NCI-H1092 (cell line): ENCODE data around the gene DBF4B.

Experiments
- DNase-seq: peaks from one replicate; lab custom pipeline; 2025; lab: John Stamatoyannopoulos, UW

Gene DBF4B

GRCh38 chr17:44759916-44760243 is 51.4 kb downstream of the DBF4B start:
- DNase-seq: no peak

- DNase-seq: no peak
These were observed 52.2 kb downstream of the DBF4B start for GRCh38 chr17:44760474-44761308.

- DNase-seq: no peak
These were observed 53.7 kb downstream of the DBF4B start for GRCh38 chr17:44761932-44762810.

GRCh38 chr17:44763170-44763569 is 54.7 kb downstream of the DBF4B start:
- no peak for DNase-seq

GRCh38 chr17:44765965-44766364 is 57.5 kb downstream of the DBF4B start:
- DNase-seq: no peak

GRCh38 chr17:44766409-44767038 is 58.1 kb downstream of the DBF4B start:
- no peak for DNase-seq

GRCh38 chr17:44767493-44767892 is 59.0 kb downstream of the DBF4B start:
- no peak for DNase-seq

- DNase-seq: no peak
These were observed 60.2 kb downstream of the DBF4B start for GRCh38 chr17:44768505-44769142.

GRCh38 chr17:44769230-44769629 is 60.8 kb downstream of the DBF4B start:
- no peak for DNase-seq

- DNase-seq: no peak
These were observed 61.2 kb downstream of the DBF4B start for GRCh38 chr17:44769647-44770084.

GRCh38 chr17:44770166-44770925 is 61.9 kb downstream of the DBF4B start:
- no peak for DNase-seq

GRCh38 chr17:44772308-44773045 is 64.0 kb downstream of the DBF4B start:
- DNase-seq: no peak

- DNase-seq: no peak
These were observed 64.7 kb downstream of the DBF4B start for GRCh38 chr17:44773140-44773539.

- peak; percentile 74 for DNase-seq
These were observed 66.0 kb downstream of the DBF4B start for GRCh38 chr17:44774271-44775135.

- DNase-seq: peak; percentile 96
These were observed 66.8 kb downstream of the DBF4B start for GRCh38 chr17:44775136-44775837.

GRCh38 chr17:44775838-44776621 is 67.6 kb downstream of the DBF4B start:
- no peak for DNase-seq

GRCh38 chr17:44776628-44777393 is 68.3 kb downstream of the DBF4B start:
- DNase-seq: no peak
